CD4-positive, alpha-beta memory T cell (primary cell): ENCODE results near the gene MYO1D. TPM values are rescaled to one million over a fixed set of nuclear protein-coding genes. Genes with fewer than 3 reads are reported as not detected.
"Not testable (repeated sequence)": the region's sequence is repeated elsewhere in the genome, so short reads cannot be mapped to it uniquely, and the experiment has no call there.

Experiments used
- CTCF ChIA-PET: fragments of 350-600 bp; sonication (Branson Sonifier 250); formaldehyde crosslinking; loops from one replicate; lab custom pipeline; 2021; ENCODE audit warnings: inconsistent platforms; ENCODE audit not compliant: partially characterized antibody; lab: Charles Lee
- POLR2A ChIA-PET: fragments of 350-600 bp; sonication (Branson Sonifier 250); formaldehyde crosslinking; loops from one replicate; lab custom pipeline; 2021; ENCODE audit not compliant: partially characterized antibody; lab: Charles Lee
- DNase-seq, 5 donors: peaks; one replicate each; pipeline versions ENCODE4 v3.0.0 to v3.0.0-alpha.2; 2020 to 2022; ENCODE audit warnings: mixed read lengths in 1 of 5
- H3K27ac ChIP-seq: one replicate; pipeline ENCODE4 v1.7.0; 2013; ENCODE audit warnings: low read depth, low read length
- H3K27me3 ChIP-seq: 2 replicates; pipeline ENCODE4 v1.7.0; 2013; ENCODE audit warnings: mild to moderate bottlenecking, low read length, moderate library complexity; ENCODE audit not compliant: insufficient read depth
- H3K36me3 ChIP-seq: 2 replicates; pipeline ENCODE4 v1.7.0; 2013; ENCODE audit warnings: mild to moderate bottlenecking, low read length, moderate library complexity; ENCODE audit not compliant: insufficient read depth
- H3K4me1 ChIP-seq: 2 replicates; pipeline ENCODE4 v1.7.0; 2013; ENCODE audit warnings: mild to moderate bottlenecking, low read length, moderate library complexity; ENCODE audit not compliant: insufficient read depth
- H3K4me3 ChIP-seq, 2 donors: one replicate each; pipeline ENCODE4 v1.7.0; 2013; ENCODE audit warnings: low read length in 2 of 2, mild to moderate bottlenecking in 1 of 2
- H3K9me3 ChIP-seq, 2 donors: one replicate each; pipeline ENCODE4 v1.7.0; 2013; ENCODE audit warnings: low read length in 2 of 2, control low read depth in 1 of 2; ENCODE audit not compliant: control insufficient read depth in 1 of 2
- H3K27ac Mint-ChIP-seq, 7 donors: one replicate each; pipeline ENCODE4 v1.8.0; 2020 to 2021; ENCODE audit warnings: mixed read lengths in 7 of 7, mild to moderate bottlenecking in 6 of 7, inconsistent platforms in 3 of 7, moderate library complexity in 3 of 7
- H3K27me3 Mint-ChIP-seq, 2 donors: one replicate each; pipeline ENCODE4 v1.8.0; 2020 to 2021; ENCODE audit warnings: mixed read lengths in 2 of 2
- H3K36me3 Mint-ChIP-seq, 2 donors: one replicate each; pipeline ENCODE4 v1.8.0; 2020 to 2021; ENCODE audit warnings: mixed read lengths in 2 of 2, inconsistent platforms in 1 of 2, mild to moderate bottlenecking in 1 of 2
- H3K4me1 Mint-ChIP-seq, 4 donors: one replicate each; pipeline ENCODE4 v1.8.0; 2020 to 2021; ENCODE audit warnings: mixed read lengths in 4 of 4, mild to moderate bottlenecking in 1 of 4
- H3K4me3 Mint-ChIP-seq, 8 donors: one replicate each; pipeline ENCODE4 v1.8.0; 2020 to 2021; ENCODE audit warnings: mixed read lengths in 8 of 8, mild to moderate bottlenecking in 7 of 8, moderate library complexity in 6 of 8, inconsistent platforms in 3 of 8
- H3K9me3 Mint-ChIP-seq, 8 donors: one replicate each; pipeline ENCODE4 v1.8.0; 2020 to 2021; ENCODE audit warnings: mixed read lengths in 8 of 8, mild to moderate bottlenecking in 5 of 8, inconsistent platforms in 3 of 8, moderate library complexity in 1 of 8
- intact Hi-C: fragments of 100-400 bp; cut with micrococcal nuclease; formaldehyde crosslinking; loops from one replicate; pipeline ENCODE4 v1.15.1; 2023
- polyA plus RNA-seq, 2 donors: library from polyadenylated mRNA; unstranded; fragments of 300-500 nt; fragmentation: Illumina TruSeq; gene quantifications; one replicate each; pipeline ENCODE4 v1.2.3, GENCODE V29; 2021
- total RNA-seq, 2 experiments: library from RNA; stranded (reverse); gene quantifications; one replicate each; pipeline ENCODE4 v1.2.3, GENCODE V29; 2021

The MYO1D gene
- total and polyA plus RNA-seq, 4 experiments from 2014 or later, result 2.0 to 12.7 (median 10.5) TPM

DNA sequence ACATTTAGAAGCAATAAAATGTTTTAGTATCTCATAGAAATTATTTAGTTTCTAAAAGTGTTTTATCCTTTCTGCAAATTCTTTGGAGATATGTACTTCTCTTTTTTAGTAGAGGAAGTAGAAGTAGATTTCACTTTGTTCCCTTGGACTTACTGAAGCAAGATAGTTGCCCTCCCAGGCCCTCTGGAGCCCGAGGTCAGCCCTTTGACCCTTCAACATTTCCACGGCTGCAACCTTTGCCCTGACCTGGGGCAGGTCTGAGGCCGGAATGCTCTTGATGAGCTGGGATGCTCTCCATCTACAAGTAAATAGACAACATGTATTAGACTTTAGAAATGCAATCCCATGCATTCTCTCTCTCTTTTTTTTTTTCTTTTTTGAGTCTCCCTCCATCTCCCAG lies 222.6 kb downstream of the MYO1D start:
- no peaks in the 10 kb centered on the region for H3K27me3 Mint-ChIP-seq
- intact Hi-C loops, result no loop called here
- ChIA-PET POLR2A (no interaction called here), CTCF (no interaction called here)
- Histone ChIP-seq H3K36me3 (no peaks in the 10 kb centered on the region), H3K9me3 (peaks cover 0 to 3% of the 10 kb centered on the region in 2 donors), H3K4me3 (no peak overlapping the region), H3K27me3 (no peaks in the 10 kb centered on the region), H3K27ac (no peak overlapping the region), H3K4me1 (no peaks in the 10 kb centered on the region)
- H3K4me3 Mint-ChIP-seq, result no peak overlapping the region
- no peak for DNase-seq
- H3K36me3 Mint-ChIP-seq, result peaks cover 37 to 66% of the 10 kb centered on the region in 2 donors
- H3K27ac Mint-ChIP-seq, result no peak overlapping the region
- no peaks in the 10 kb centered on the region for H3K4me1 Mint-ChIP-seq
- peaks cover 0 to 22% (median 16%) of the 10 kb centered on the region in 8 donors for H3K9me3 Mint-ChIP-seq

DNA sequence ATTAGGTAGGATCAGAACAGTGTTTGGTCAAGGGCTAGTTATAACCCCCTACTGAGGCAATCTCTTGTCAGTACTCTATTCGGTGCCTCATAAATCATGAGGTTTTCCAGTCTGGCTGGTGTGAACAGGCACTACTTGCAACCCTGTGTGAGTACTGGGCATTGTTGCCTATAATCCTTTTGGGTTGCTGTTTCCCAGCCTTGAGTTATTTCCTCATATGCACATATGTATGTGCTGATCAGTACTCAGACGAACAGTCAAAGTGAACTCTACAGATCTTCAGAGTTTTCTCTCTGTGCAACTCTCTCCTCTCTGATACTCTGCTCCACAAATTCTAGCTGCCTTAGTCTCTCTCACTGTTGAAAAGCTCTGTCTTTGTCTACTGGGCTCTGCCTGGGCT lies 225.8 kb downstream of the MYO1D start:
- Histone ChIP-seq H3K27me3 (no peaks in the 10 kb centered on the region), H3K9me3 (peaks cover 0 to 3% of the 10 kb centered on the region in 2 donors), H3K4me1 (no peaks in the 10 kb centered on the region), H3K36me3 (no peaks in the 10 kb centered on the region), H3K4me3 (no peak overlapping the region), H3K27ac (no peak overlapping the region)
- intact Hi-C loops, result no loop called here
- no peaks in the 10 kb centered on the region for H3K4me1 Mint-ChIP-seq
- H3K9me3 Mint-ChIP-seq, result peaks cover 0 to 25% (median 17%) of the 10 kb centered on the region in 8 donors
- H3K27me3 Mint-ChIP-seq, result no peaks in the 10 kb centered on the region
- POLR2A ChIA-PET, result no interaction called here
- CTCF ChIA-PET, result interaction anchor here (2.4 kb wide), 1 partner anchor 8 kb away, joined by 12 read pairs; no protein-coding TSS in a partner anchor
- peaks cover 34 to 60% of the 10 kb centered on the region in 2 donors for H3K36me3 Mint-ChIP-seq
- DNase-seq, result no peak
- no peak overlapping the region for H3K4me3 Mint-ChIP-seq
- no peak overlapping the region for H3K27ac Mint-ChIP-seq

DNA sequence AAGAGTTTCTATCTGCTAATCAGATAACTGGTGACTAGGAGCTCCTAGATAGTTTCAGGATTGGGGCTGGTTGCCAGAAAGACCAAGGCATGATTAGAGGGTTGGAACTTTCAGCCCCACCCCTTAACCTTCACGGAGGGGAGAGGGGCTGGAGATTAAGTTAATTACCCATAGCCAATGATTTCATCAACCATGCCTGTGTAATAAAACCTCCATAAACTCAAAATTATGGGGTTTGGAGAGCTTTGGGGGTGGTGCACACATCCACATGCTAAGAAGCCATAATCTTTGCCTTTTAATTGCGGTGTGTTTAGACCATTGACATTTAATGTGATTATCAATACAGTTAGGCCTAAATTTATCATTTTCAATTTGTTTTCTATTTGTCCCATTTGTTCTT lies 228.5 kb downstream of the MYO1D start:
- Histone ChIP-seq H3K4me3 (no peak overlapping the region), H3K9me3 (peaks cover 0 to 3% of the 10 kb centered on the region in 2 donors), H3K27ac (no peak overlapping the region), H3K4me1 (no peaks in the 10 kb centered on the region), H3K27me3 (no peaks in the 10 kb centered on the region), H3K36me3 (no peaks in the 10 kb centered on the region)
- H3K4me3 Mint-ChIP-seq, result no peak overlapping the region
- intact Hi-C loops, result no loop called here
- DNase-seq, result no peak
- peaks cover 0 to 25% (median 17%) of the 10 kb centered on the region in 8 donors for H3K9me3 Mint-ChIP-seq
- no peak overlapping the region for H3K27ac Mint-ChIP-seq
- no peaks in the 10 kb centered on the region for H3K27me3 Mint-ChIP-seq
- ChIA-PET CTCF (no interaction called here), POLR2A (no interaction called here)
- H3K36me3 Mint-ChIP-seq, result peaks cover 29 to 40% of the 10 kb centered on the region in 2 donors
- H3K4me1 Mint-ChIP-seq, result no peaks in the 10 kb centered on the region

DNA sequence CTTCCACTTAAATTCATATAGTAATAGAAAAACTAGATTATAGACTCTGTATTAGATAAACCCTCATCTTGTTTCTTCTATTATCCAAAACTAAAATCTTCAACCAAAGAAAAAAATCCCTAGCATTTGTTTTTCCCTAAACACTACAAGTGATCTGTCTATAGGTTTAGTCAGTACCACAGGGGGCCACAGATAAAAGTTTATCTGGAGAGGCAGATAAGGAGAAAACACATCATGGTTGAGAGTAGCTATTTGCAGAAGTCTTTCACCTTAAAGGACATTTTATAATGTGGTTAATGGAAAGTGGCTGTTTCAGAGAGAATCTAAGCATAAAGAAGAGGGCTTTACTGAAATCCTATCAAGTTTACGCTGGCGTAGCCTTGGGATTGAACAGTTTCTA lies 230.0 kb downstream of the MYO1D start:
- Histone ChIP-seq H3K36me3 (no peaks in the 10 kb centered on the region), H3K4me3 (no peak overlapping the region), H3K4me1 (no peaks in the 10 kb centered on the region), H3K27ac (no peak overlapping the region), H3K27me3 (no peaks in the 10 kb centered on the region), H3K9me3 (peaks cover 0 to 3% of the 10 kb centered on the region in 2 donors)
- POLR2A ChIA-PET, result no interaction called here
- H3K27me3 Mint-ChIP-seq, result no peaks in the 10 kb centered on the region
- H3K36me3 Mint-ChIP-seq, result peaks cover 26 to 33% of the 10 kb centered on the region in 2 donors
- DNase-seq, result no peak
- no peaks in the 10 kb centered on the region for H3K4me1 Mint-ChIP-seq
- H3K27ac Mint-ChIP-seq, result no peak overlapping the region
- intact Hi-C loops, result no loop called here
- H3K9me3 Mint-ChIP-seq, result peaks cover 0 to 26% (median 18%) of the 10 kb centered on the region in 8 donors
- no peak overlapping the region for H3K4me3 Mint-ChIP-seq
- CTCF ChIA-PET, result interaction anchor here (0.8 to 2.5 kb wide), 4 partner anchors 12 to 20 kb away, joined by 3 to 13 read pairs (median 3); no protein-coding TSS in a partner anchor

DNA sequence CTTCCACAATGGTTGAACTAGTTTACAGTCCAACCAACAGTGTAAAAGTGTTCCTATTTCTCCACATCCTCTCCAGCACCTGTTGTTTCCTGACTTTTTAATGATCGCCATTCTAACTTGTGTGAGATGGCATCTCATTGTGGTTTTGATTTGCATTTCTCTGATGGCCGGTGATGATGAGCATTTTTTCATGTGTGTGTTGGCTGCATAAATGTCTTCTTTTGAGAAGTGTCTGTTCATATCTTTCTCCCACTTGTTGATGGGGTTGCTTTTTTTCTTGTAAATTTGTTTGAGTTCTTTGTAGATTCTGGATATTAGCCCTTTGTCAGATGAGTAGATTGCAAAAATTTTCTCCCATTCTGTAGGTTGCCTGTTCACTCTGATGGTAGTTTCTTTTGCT lies 235.4 kb downstream of the MYO1D start:
- H3K27me3 ChIP-seq, CTCF ChIA-PET, DNase-seq, H3K27ac ChIP-seq, H3K9me3 ChIP-seq, POLR2A ChIA-PET, H3K4me1 Mint-ChIP-seq, H3K36me3 ChIP-seq, H3K4me3 Mint-ChIP-seq, H3K36me3 Mint-ChIP-seq, intact Hi-C loops, H3K27me3 Mint-ChIP-seq, H3K4me3 ChIP-seq, H3K4me1 ChIP-seq: not testable (repeated sequence)
- peaks cover 0 to 13% (median 4%) of the 10 kb centered on the region in 8 donors for H3K9me3 Mint-ChIP-seq
- H3K27ac Mint-ChIP-seq, result peak overlapping the region in 1 of 7 donors; percentile 5

DNA sequence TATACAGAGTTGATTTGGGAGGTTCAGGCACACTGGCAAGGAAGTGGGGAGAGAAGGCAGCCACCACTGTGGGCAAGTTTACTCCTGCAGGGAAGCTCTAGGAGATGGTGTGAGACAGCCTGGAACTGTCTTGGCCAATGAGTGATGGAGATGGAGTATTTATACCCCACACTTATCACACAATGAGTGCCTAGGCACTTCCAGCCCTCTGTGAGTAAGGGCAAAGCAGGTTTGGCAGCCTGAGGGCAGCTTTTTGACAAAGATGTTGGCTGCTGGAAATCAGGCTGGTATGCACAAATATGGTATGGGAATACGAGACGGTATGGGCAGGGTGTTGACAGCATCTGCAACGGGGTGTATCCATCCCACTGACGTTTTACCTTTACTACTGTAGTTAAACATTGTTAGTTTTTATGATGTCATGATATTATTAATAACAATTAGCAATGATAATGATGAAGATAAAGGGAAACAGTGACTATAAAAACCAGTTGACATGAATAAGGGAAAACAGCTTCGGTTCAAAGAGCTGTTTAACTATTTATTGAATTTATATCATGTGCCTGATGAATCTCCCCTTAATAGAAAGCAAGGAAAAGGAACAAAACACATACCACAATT lies 240.2 kb downstream of the MYO1D start:
- Mint-ChIP-seq H3K9me3 (peaks cover 0 to 7% (median 3%) of the 10 kb centered on the region in 8 donors), H3K36me3 (no peaks in the 10 kb centered on the region), H3K27me3 (no peaks in the 10 kb centered on the region), H3K27ac (no peak overlapping the region), H3K4me3 (no peak overlapping the region), H3K4me1 (no peaks in the 10 kb centered on the region)
- Histone ChIP-seq H3K4me3 (no peak overlapping the region), H3K27me3 (no peaks in the 10 kb centered on the region), H3K9me3 (no peaks in the 10 kb centered on the region), H3K27ac (no peak overlapping the region), H3K4me1 (no peaks in the 10 kb centered on the region), H3K36me3 (no peaks in the 10 kb centered on the region)
- DNase-seq, result no peak
- ChIA-PET POLR2A (no interaction called here), CTCF (no interaction called here)
- intact Hi-C loops, result no loop called here

DNA sequence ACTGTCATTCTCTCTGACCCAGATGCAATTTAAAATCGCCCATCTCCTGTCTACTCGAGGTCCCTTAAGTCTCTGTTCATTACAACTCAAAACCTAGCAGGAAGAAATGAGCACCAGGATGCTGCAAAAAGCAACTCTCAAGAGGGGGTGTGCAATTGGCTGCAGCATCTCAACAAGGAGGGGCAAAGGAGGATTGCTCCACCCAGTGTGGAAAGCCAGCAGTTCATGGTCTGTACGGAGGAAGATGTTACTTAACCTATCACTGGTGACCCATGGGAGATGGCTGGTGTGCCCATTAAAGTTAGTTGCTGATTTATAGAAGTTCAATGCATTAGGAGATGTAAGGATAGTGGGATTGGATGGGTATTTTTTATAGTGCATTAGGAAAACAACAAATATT lies 242.8 kb downstream of the MYO1D start:
- H3K27me3 ChIP-seq, result no peaks in the 10 kb centered on the region
- POLR2A ChIA-PET, result no interaction called here
- no peaks in the 10 kb centered on the region for H3K9me3 ChIP-seq
- Mint-ChIP-seq H3K4me3 (no peak overlapping the region), H3K9me3 (peaks cover 0 to 1% (median 0%) of the 10 kb centered on the region in 8 donors), H3K36me3 (peaks cover 0 to 6% of the 10 kb centered on the region in 2 donors), H3K27me3 (no peaks in the 10 kb centered on the region), H3K27ac (no peak overlapping the region), H3K4me1 (no peaks in the 10 kb centered on the region)
- no peak for DNase-seq
- intact Hi-C loops, result no loop called here
- H3K4me3 ChIP-seq, result no peak overlapping the region
- H3K4me1 ChIP-seq, result no peaks in the 10 kb centered on the region
- no peaks in the 10 kb centered on the region for H3K36me3 ChIP-seq
- H3K27ac ChIP-seq, result no peak overlapping the region
- CTCF ChIA-PET, result no interaction called here
